NCI-H1105 treated with DMSO at 0.1 percent for 48 hours (cell line): Measurements from ENCODE around the gene RNF145.
A peak's percentile ranks its signal among the peaks of the same experiment; 100 is the strongest.
"Not testable (repeated sequence)": the region's sequence is repeated elsewhere in the genome, so short reads cannot be mapped to it uniquely, and the experiment has no call there.

Source experiments
- DNase-seq: peaks from one replicate; lab custom pipeline; 2025; lab: John Stamatoyannopoulos, UW

The RNF145 gene, protein sequence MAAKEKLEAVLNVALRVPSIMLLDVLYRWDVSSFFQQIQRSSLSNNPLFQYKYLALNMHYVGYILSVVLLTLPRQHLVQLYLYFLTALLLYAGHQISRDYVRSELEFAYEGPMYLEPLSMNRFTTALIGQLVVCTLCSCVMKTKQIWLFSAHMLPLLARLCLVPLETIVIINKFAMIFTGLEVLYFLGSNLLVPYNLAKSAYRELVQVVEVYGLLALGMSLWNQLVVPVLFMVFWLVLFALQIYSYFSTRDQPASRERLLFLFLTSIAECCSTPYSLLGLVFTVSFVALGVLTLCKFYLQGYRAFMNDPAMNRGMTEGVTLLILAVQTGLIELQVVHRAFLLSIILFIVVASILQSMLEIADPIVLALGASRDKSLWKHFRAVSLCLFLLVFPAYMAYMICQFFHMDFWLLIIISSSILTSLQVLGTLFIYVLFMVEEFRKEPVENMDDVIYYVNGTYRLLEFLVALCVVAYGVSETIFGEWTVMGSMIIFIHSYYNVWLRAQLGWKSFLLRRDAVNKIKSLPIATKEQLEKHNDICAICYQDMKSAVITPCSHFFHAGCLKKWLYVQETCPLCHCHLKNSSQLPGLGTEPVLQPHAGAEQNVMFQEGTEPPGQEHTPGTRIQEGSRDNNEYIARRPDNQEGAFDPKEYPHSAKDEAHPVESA

DNA sequence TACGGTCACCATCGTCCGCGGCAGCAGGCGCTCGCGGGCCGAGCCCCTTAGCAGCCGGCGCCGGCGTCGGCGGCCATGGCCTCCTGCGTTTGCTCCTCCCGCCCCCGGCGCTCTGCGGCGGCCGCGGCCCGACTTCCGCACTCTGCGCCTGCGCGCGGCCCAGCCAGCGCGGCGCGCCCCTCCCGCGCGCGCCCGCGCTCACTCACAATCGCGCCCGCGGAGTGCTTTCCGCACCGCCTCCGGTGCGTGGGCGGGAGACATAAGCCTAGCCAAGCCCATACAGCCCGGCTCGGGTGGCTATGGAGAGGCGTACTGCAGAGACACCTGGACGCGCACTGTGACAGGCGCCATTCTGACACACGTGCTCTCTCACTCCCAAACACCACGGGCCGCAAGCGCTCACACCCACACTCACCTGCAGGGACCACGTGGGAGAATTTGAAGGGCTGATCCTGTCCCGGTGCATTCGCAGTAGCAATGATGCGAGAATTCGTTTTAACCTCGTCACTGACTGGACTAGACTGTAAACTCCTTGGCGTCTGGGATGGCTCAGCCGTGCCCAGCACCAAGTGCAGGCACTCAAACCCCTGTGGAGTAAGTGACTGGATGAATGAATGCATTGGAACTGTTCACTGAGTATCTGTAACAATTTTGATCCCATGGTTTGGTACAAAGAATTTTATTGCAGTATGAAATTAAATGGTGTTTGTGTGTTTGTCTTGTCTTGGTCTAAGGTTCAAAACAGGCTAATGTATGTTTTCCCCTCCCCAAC is at the start of gene RNF145:
Gene RNF145, minus strand, starts transcription at position 116 of the 772 bp plus-strand sequence. CDS start 5,936 bp downstream, outside the sequence.
- DNase-seq, result peak; percentile 55

DNA sequence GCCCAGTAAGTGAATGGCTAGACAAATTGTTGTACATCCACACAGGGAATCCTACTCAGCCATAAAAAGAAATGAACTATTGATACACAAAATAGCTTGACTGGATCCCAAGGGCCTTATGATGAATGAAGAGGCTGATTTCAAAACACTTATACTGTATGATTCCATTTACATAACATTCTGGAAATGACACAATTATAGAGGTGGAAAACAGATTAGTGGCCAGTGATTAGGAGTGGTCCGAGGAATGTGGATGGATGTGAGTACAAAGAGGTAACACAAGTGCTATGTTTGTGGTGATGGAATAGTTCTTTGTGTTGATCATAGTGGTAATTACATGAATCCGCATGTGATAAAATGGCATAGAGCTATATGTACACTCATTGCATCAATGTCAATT is 49.0 kb upstream of the RNF145 start:
- no peak for DNase-seq

DNA sequence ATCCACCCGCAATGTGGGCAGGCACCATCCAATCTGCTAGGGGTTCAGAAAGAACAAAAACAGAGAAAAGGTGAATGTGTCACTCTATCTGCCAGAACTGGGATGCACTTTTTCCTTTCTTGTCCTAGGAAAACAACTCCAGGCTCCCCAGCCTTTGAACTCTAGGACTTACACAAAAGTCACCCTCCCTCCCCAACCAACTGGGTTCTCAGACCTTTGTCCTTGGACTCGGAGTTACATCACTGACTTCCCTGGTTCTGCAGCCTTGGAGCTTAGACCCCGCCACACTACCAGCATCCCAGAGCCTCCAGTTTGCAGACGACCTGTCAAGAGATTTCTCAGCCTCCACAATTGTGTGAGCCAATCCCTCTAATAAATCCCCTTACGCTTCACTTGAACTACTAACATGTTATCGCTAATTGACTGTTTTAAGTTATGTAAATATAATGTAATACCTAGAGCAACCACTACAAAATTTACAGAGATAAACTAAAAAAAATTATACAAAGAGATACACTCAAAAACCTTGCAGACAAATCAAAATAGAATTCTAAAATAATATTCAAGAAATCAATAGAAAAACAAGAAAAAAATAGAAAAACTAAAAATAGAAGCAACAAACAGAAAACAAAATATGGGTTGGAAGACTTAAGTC is 48.4 kb upstream of the RNF145 start:
- DNase-seq, result no peak

DNA sequence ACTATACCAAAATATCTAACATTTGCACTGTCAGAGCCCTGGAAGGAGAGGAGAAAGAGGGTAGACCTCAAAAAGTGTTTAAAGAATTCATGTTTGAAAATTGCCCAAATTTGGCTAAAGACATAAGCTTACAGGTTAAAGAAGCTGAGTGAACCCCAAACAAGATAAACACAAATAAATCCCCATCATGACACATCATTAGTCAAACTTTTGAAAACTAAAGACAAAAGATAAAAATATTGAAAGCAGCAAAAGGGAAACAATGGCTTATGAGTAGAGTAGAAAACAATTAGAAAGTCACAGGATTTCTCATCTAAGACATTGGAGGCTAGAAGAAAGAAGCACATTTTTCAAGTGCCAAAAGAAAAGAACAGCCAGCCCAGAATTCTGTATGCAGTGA is 47.7 kb upstream of the RNF145 start:
- no peak for DNase-seq

DNA sequence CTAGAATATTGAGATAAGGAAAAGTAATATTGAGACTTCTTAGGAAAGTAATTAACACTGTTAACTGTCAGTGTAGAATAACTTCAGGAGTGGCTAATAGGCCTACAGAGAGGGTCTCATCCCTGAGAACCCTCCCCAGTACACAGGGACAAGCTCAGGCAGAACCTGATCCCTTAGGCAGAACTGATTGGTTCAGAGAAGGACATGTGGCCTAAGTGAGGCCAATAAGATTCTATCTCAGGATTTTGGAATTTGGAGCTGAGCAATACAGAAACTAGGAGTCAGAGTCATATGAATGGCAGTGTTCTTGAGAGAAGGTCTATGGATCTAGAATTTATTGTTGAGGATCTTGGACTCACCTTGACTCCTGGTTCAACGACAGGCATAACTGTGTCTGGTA is 42.8 kb upstream of the RNF145 start:
- no peak for DNase-seq

DNA sequence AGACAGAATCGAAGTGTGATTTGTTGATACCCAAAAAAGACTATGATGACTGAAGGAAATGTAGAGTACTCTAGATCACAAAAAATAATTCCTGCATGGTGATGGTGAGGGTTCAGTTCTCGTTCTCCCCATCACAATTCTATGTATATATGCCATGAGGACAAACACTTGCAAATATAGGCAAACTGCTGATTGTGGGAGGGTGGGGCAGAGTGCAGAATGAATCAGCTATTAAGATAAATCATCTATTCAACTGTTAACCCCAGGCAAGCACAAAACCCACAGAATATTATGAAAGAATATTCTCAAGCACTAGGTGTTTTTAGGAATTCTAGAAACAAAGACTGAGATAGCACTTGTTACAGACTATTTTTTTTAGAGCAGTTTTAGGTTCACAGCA is 39.8 kb upstream of the RNF145 start:
- DNase-seq, result no peak

DNA sequence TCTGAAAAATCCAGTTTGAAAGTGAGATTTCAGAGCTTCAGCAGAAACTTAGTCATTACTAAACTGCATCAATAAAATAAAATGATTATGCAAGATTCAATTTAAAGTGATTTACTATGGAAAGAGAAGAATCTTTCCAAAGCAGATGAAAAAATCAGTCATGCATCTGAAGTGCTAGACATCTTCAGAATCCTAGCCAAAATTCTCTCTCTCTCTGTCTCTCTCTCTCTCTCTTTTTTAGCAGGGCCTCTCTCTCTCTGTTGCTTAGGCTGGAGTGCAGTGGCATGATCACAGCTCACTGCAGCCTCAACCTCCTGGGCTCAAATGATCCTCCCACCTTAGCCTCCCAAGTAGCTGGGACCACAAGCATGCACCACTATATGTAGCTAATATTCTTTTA is 35.5 kb upstream of the RNF145 start:
- DNase-seq, result no peak

DNA sequence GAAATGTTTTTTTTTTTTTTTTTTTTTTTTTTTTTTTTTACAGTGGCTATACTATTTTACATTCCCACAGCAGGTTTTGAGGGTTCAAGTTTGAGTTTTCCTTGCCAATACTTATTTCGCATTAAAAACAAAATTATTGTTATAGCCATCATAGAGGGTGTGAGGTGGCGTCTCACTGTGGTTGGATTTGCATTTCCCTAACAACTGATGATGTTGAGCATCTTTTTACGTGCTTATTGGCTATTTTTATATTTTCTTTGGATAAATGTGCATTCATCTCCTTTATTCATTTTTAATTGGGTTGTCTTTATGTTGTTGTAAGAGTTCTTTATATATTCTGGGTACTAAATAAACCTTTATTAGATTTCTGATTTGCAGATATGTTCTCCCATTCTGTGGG is 34.8 kb upstream of the RNF145 start:
- DNase-seq, result no peak

DNA sequence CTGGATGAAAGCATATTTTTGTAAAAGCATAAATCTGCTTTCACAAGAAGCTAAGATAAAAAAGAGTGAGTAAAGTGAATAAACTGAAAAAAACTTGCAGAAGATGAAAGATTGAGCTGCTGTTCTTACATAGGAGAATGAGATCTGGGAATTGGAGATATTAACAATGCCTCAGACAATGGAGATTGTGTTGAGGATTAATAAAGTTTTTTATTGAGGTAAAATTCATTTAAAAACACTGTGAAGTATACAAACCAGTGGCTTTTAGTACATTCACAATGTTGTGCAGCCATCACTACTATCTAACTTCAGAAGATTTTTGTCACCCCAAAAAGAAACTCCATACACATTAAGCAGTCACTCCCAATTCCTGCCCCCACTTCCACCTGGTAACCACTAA is 34.0 kb upstream of the RNF145 start:
- no peak for DNase-seq

DNA sequence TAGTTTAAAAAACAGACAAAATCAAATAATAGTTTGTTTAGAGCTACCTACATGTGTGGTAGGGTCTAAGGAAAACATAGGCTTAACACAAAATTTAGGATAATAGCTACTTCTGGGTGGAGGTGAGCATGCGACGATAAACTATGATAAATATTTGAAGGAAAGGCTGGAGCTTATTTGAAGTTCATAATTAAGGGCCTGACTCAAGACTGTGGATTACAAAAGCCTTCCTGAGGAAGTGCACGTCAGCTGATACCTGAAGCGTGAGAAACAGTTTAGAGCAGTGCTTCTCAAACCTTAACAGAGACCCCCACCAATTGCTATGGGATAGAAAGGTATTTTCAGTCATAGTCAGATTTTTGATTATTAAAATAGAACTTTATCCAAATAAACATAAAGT is 33.3 kb upstream of the RNF145 start:
- DNase-seq, result no peak

DNA sequence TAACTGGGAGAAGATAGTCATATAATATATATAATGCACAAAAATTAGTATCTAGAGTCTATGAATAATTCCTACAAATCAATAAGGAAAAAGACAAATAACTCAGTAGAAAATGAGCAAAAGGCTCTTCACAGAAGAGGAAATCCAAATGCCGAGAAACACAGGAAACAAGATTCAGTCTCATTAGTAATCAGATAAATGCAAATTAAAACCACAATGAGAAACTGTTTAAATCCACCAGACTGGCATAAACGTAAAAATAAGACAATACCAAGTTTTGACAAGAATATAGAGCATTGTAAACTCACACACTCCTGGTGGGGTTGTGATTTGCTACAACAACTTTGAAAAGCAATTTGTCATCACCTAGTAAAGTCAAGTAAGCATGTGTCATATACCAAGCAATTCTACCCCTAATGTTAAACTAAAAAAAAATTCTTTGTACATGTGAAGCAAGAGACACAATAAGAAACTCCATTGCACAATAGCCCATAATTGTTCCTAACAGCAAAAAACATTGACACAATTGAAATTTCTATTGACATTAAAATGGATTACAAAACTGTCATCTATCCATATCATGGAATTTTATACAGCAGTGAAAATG is 32.7 kb upstream of the RNF145 start:
- no peak for DNase-seq

DNA sequence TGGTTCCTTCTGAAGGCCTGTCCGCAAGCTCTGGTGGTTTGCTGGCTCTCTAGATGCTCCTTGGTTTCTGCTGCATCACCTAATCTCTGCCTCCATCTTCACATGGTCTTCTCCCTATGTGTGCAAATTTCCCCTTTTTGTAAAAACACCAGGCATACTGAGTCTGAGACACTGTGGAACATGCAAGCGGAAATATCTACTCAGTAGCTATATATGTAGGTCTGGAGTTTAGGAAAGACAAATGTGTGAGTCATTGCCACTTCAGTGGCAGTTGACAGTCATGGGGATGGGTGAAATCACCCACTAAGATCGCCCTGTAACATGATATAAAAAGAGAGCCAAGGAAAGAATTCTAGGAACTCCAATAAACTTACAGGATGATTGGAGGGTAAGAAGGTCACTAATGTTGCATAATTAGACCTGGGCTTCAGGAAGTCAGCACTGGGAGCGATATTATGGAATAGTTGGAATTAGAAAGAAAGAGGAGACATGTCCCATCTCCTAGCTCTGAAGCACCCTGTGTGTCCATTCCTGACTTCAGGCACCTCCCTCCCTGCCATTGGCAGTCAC is 31.0 kb upstream of the RNF145 start:
- no peak for DNase-seq

DNA sequence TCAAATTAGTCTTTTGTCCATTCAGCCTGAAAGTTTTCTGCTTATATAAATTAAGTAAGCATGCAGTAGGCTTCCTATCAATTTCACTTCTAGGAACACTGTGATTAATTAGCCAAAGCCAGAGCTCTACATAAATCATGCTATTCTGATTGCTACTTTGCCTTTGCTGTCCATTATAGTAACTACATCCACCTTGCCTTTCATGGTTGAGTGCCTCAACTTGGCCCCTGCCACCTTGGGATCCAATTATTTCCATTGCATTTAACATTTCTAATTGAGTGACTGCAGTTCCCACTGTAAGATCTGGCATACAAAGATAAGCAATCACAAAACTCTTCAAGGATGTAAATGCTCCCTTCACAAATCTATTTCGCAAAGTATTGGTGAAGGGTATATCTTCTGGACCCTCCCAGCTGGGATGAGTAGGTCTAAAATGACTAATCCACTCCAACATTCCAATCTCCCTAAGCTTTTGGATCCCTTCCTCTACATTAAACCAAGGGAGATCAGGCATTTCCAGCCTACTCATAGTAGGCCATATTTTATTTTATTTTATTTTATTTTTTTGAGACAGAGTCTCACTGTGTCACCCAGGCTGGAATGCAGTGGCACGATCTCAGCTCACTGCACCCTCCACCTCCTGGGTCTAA is 26.6 kb upstream of the RNF145 start:
- not testable (repeated sequence) for DNase-seq

DNA sequence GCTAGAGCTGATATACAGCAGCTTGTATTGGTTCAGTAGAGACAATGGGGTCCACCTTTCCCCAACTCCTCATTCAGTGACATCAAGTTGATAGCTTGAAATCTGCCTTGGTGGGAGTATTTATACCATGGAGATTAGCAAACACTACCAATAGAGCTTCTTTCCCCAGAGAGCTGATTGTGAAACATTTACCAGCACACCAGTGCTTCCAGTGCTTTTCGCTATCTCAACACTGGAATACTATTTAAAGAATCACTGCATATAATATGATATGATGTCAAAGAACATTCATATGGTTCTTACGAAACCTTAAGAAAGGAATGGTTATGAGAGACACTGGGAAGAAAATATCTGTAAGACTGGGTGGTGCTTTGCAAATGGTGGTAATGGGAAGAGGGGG is 21.8 kb upstream of the RNF145 start:
- DNase-seq, result no peak

DNA sequence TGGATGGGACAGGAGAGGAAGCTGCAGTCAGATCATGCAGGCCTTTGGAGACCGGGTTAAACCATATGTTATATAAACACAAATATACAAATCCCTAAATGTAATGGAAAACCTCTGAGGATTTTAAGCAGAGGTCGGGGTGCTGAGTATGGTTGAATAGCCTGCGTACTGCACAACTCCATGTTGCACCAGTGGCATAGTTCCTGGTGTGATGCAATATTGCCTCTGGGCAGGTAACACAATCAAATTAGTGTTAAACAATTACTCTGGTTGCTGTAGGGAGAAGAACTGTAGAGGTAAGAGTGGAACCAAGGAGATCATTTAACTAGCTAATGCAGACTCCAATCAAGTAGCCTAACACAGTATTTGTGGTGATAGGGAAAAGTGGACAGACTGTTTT is 21.3 kb upstream of the RNF145 start:
- DNase-seq, result no peak

DNA sequence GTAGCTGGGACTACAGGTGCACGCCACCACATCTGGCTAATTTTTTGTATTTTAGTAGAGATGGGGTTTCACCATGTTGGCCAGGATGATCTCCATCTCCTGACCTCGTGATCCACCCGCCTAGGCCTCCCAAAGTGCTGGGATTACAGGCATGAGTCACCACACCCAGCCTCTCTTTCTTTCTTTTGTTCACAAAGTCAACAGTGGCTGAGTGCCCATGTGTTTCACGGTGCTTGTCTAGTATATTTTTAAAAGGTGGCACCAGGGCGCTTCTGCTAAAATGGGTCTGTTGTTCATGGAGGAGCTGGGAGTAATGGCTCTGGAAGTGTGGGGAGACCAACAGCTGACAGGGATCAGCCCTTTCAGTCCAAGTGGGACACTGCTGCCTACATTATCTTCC is 18.7 kb upstream of the RNF145 start:
- DNase-seq, result not testable (repeated sequence)

DNA sequence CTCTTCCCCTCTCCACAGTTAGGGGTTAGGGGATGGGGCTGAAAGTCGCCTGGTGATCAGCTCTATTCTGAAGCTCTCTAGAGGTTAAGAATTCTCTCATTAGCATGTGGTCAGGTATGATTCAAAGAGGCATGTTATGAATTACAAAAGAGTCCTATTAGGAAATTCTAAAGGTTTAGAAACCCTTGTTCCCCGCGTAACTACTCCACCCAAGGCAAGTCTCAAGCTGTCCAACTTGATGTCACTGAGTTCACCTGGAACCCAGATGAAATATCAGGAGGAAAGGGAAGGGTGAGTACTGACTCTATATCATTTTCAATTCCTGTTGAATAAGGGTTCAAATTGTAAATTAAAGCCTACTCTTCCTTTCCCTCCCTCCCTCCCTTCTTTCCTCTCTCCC is 18.1 kb upstream of the RNF145 start:
- DNase-seq, result no peak

DNA sequence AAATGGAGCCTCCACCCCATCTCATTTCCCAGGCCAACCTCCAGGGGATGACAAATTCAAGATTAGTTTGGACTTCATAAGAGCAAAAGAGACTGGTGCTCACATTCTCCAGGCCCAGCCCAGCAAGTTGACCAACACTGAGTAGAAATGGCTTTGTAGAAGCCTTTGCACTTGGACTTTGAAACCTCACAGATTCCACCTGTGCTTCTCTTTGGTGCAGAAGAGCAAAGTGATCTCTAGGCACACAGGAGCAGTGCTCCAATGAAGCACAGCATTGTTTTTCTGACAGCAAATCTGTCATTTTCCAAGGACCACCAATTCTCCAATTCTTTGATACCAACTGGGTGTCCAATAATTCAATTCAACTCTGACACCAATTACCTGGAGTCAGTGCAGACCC is 17.1 kb upstream of the RNF145 start:
- no peak for DNase-seq

DNA sequence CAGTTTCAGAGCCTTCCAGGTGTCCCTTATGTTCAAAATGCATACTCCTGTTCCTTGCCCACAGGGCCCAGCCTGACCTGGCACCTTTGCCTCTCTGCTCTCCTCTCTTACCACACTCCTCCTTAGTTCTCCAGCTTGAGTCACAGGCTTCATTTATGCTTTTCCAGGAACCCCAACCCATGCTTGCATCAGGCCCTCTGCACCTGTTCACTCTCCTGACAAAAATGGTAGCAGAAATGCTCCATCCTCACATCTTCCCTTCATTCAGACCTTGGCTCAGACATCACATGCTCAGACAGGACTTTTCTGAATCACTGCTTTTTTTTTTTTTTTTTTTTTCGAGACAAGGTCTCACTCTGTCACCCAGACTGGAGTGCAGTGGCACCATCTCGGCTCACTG is 15.1 kb upstream of the RNF145 start:
- DNase-seq, result no peak

DNA sequence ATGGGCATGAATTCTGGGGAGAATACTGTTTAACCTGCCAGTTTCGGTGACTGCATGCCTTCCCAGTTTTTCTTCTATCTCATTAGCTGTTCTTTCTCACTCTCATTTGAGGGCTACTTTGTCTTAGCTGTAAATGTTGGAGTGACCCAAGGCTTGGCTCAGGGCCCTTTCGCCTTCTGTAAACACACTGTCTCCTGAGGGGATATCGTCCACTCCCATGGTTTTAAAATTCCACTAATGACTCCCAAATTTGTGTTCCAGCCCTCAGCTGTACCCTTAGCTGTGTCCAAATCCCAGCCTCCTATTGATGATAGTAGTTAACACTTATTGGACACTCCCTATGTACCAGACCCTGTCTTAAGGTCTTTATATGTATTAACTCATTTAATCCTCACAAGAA is 14.1 kb upstream of the RNF145 start:
- no peak for DNase-seq

DNA sequence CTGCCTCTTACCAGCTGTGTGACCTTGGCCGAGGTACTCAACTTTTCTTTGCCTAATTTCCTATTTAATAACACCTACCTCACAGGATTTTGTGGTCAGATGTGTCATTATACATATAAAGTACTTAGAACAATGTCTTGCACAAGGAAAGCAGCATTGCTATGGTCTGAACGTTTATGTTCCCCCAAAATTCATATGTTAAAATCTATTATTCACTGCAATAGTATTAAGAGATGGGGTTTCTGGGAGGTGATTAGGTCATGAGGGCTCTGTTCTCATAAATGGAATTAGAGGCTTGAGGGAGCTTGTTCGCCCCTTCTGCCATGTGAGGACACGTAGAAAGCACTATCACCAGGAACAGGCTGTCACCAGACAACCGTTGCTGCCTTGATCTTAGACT is 10.9 kb upstream of the RNF145 start:
- DNase-seq, result no peak
